Activated CD8-positive, alpha-beta memory T cell treated with anti-CD3 and anti-CD28 coated beads, Interleukin-2, amount 50 U/mL, for 1 hour (primary cell): ENCODE results near the gene LCAT.

ENCODE experiments used
- DNase-seq: peaks from one replicate; pipeline ENCODE4 v3.0.0-alpha.2; 2020; ENCODE audit errors: extremely low read depth

Gene LCAT

DNA sequence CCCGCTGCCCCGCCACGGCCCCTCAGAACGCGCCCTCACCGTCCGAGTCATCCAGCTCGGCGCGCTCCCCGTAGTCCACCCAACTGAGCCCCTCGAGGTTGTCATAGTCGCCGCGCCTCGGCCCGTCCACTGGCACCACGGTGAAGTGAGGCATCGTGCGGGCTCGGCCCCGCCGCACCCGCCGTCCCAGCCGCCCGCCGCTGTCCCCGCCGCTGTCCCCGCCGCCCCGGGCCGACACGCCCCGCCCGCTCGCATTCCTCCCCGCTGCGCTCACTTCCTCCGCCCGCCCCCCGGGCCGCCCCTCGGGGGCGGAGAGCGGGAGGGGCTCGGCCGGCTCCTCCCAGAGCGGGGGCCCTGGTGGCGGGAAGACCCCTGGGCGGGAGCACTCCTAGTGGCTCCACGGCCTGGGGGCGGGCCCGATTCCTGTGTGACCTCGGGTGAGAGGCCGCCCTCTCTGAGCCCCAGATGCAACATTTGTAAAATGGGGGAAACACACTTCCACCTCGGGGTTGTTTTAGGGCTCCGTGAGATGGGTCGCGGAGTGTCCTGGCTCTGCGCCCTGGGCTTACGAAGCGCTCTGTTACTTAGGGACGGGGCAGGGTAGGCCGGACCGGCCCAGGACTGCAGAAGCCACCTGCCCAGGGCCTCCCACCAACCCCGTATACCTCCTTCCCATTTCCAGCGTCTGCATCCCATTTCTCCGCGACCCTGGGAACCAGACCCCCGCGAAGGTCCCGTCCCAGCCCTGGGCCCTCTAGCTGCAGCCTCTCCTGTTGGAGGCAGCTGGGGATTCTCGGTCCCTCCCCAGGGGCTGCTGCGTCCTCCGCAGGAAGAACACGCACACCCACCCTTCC is 24.7 kb upstream of the LCAT start, which contains the start of gene SLC12A4:
Gene SLC12A4 (minus strand): TSS at position 238 of the 854 bp plus-strand sequence. CDS start 84 bp downstream, at position 154.
- DNase-seq, result peak; percentile 54

DNA sequence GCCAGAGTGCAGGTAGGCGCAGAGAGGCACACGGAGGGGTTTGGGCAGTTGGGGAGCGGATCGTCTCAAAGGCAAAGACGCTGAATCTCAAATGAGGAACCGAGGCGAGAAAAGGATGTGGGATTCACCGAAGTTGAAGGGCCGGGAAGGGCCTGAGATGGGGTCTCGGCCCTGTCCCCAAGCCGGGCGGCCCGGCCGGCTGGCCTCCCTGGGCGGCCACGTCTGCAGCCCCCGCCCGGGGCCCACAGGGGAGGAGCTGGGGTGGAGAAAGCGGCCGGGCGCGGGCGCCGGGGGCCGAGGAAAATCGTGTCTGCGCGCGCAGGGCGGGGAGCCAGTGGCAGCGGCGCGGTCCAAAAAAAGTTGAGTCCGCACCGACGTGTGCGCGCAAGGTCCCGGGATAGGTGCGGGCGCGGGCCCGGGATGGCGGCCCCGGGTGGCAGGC is 24.1 kb upstream of the LCAT start:
- no peak for DNase-seq

DNA sequence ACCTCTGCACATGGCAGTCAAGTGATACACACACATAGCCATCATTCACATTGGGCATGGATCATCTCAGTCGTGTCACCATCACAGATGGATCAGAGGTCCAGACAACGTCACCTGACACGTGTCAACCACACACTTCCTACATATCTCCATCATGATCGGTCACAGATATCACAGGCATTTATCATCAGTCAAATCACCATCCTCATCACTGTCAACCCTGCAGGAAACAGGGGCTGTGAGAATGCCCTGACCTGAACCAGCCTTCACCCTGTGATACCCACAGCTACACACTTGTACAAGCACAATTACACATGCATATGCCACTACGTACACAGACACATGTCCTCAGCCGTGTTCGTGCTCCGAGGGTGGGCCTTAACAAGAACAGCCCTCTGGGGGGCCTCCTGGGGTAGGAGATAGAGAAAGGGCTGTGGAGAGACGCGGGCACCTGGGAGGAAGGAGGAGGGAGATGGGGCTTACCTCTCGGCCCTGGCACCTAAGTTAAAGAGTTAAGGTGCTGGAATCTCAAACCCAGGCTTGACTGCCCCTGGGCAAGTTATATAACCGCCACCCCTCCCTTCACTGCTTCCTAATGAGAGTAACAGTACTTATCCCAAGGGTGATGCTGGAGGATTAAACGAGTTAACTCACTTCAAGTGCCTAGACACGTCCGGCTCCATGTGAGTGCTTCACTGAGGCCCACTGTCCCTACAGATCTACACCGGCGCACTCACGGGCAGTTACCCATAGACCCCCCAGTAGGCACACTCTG is 23.4 kb upstream of the LCAT start:
- no peak for DNase-seq

DNA sequence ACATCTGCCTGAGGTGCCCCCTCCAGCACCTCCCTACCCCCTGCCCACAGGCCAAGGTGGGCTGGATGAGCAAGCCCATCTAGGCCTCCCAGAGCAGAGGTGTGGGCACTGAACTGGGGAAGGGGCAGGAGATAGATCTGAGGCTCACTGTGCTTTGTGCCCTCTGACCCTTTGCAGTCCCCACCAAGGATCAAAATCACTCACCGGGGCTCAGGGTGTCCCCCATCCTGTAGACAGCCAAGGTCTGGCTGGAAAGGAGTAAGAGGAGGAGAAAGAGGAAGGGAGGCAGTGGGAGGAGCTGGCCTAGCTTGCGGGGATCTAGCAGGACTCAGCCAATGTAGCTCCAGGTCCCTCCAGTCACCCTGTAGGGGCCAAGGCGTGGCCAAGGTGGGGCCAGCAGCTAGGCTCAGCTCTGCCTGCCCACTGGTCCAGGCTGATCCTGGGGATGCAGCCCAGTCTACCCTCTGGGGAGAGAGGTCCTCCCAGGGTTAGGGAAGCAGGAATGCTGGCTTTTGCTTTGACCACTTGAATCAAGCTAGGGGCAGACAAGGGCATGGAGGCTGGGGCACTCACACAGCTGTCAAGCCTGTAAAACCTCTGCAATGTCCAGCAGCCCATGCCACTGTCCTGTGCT is 22.7 kb upstream of the LCAT start:
- DNase-seq, result no peak

- no peak for DNase-seq
These were observed 22.0 kb upstream of the LCAT start for GRCh38 chr16:67965668-67966548.

DNA sequence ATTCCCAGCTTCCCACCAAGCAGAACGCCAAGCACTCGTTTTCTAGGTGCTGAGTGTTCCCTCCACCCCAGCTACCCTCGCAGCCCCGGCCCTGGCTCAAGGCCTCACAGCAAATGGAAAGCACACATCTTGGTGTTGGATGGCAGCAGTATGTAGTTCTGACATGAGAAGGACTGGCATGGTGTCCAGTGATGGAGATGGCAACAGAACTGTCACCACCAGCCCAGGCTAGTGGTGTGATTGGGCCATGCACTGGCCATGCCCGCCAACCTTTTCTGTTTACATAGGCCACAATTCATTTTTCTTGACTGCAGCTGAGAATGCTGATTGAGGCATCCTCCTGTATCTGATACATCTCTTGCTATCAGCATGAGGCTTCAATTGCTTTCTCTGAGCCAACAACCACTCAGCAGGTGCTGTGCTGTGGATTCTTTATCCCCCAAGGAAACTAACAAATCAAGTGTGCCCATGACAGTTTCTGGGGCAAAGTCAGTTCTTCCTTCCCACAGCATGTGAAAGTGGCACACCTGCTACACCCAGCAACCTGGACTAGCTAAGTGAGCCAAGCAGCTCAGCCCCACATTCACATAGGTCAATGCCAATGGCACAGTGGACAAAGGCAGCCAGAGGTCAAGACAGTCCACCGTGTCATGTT is 20.7 kb upstream of the LCAT start:
- no peak for DNase-seq

GRCh38 chr16:67963662-67964321 is 19.9 kb upstream of the LCAT start:
- DNase-seq, result no peak

DNA sequence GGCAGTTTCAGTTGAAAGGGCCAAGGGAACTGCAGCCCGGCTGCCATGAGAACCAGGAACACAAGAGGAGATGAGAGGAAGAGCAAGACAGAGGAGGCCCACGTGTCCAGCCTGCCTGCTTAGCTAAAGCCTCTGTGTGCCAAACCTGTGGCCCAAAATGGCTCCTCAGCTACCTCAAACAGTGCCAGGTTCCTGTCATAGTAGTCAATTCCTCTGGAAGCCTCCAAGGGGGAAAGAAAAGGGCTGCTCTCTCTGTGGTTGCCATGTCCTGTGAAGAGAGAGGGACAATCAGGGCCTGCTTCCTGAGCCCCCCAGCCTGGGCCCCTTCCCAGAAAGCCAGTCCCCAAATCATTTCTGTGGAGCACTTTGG is 19.4 kb upstream of the LCAT start:
- no peak for DNase-seq

DNA sequence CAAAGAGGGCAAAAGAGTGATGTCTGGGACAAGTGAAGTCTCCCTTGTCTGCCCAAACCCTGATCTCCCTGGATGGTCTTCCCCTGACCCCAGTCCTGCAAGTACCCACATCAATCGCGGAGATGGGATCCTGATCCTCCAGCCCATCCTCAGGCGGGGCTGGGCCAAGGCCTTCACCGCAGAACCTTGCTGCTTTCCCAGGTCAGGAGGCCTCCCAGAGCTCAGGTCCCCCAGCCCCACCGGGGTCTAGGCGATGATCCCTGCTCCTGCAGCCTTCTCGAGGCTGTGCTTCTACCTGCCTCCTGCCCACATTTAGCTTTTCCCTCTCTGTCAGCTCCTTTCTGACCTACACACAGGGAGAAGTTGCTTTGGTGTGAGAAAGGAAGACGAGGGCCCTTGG is 18.2 kb upstream of the LCAT start:
- no peak for DNase-seq

DNA sequence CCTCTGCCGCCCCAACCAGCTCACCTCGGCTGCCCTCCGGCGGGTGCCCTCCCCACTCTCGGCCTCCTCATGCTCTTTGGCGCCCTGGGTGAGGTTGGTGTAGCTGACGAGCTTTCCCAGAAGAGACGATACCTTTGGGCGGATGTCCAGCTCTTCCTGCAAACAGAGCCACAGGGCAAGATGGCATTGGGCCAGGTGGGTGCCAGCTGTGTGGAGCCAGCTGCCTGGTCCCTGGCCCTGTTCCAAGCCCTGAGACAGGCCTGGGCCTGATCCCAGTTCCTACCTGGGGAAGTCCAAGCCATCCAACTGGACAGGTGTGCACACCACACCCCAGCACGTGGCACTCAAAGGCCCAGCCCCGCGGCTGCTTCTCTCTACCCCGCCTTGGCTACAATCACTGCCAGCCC is 17.6 kb upstream of the LCAT start:
- no peak for DNase-seq

DNA sequence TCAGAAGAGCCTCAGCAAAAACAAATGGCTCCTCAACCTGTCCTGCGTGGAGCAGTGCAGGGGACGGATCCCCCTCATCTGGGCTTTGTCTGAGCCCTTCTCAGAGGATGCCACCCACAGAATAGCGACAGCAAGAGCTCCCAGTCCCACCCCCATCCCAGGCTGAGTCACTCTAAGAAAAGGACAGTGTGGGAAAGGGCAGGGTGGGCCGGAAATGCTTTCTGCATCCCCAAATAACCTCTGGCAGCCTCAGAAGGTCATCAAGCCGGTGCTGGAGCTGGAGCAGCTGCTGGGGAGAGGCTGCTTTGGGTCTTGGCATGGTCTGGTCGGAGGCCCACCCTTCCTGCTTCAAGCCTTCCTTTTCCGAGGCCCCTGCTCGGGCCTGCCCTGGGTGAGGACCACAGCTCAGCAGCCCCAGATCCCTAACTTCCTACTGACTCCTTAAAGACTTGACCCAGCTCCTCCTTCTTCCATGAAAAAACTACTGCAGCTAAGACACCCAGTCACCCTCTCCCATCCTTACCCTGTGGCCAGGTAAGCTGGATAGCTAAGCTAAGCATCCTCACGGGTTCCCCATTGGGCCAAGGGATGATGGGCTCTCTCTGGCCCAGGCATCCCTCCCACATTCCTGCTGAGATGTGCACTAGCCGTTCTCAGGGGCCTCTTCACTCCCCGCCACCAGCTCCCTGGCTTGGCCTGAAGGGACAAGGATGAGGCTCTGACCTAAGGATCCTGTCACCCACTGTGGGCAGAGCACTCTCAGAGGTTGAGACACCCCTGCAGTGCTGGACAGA is 15.8 kb upstream of the LCAT start:
- no peak for DNase-seq

DNA sequence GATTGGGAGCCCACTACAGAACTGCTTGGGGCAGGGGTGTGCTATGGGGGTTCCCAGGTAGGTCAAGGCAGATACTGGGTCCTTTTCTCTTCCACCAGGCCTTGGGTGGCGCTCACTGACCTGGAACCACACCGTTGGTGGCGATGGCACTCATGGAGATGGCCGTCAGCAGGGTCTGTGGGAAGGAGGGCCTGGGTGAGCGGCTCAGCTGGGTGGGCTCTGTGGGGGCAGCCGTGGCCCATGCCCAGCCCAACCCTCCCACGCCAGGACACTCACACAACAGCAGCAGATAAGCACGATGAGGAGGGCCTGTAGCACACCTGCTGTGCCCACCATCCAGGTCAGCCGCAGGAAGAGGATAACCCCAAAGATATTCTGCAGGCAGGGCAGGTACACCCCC is 13.7 kb upstream of the LCAT start:
- DNase-seq, result no peak

- DNase-seq, result no peak
These were observed 10.7 kb upstream of the LCAT start for GRCh38 chr16:67954421-67955196.

- no peak for DNase-seq
These were observed 9.9 kb upstream of the LCAT start for GRCh38 chr16:67953641-67954375.

GRCh38 chr16:67951485-67951884 is 7.6 kb upstream of the LCAT start:
- DNase-seq, result no peak

- no peak for DNase-seq
These were observed 6.5 kb upstream of the LCAT start for GRCh38 chr16:67950335-67950843.

DNA sequence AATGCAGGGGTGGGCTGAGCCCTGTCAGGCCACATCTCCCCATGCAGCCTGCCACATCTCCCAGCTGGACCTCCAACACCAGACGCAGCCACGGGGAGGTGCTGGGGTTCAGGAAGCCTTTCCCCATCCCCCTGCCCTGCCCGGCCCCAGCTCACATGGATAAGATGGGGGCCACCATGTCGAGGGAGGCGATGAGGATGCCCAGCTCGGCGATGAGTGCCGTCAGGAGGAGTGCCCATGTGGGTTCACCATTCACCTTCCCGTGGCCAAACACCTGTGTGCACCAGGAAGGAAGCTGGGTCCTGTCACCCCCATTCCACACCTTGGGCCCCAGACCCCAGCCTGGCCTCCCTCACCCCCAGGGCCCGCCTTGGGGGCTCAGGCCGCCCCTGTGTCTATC is 5.7 kb upstream of the LCAT start:
- no peak for DNase-seq

- no peak for DNase-seq
These were observed 4.1 kb upstream of the LCAT start for GRCh38 chr16:67948015-67948414.
